Measurements from ENCODE around the gene ADD3. TPM values are rescaled to one million over a fixed set of nuclear protein-coding genes. Genes with fewer than 3 reads are reported as not detected.

ADD3 gene
- total RNA-seq, 1 experiment from 2014 or later: 59.9 TPM

DNA sequence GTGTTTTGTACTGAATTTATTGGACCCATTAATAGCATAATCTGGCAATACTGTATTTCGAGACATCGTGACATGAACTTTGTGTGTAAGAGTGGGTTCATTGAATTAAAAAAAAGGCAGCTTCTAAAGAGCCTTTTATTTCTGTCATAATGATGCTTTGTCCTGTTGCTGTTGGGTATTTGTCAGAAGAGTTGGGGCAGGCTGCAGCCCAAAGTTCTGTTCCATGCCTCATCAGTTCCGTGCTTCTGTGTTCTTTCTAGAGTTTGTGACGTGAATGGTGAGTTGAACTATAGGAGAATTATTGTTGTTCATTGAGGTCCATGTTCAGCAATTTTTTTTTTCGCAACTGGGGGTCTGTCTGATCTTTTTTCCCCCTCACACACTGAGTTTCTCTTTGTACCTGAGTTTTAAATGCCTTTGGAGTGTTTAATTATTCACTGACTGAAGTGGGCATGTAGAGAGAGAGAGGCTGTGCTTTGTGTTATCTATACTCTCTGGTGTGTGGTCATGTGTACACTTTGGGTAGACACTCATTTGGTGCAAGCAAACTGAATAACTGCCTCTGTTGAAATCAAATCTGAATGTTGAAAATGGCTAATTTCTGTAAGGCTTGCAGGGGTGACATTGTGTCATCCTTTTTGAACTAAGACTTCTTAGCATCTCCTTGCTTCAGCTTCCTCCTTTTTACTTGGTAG, 69.8 kb downstream of the ADD3 start:
- H3K27ac Mint-ChIP-seq: peak overlapping the region in 1 of 3 experiments; percentile 1; a peak in 1 of 7 replicates
- Histone ChIP-seq H4K5ac (ENCODE audit: insufficient read length, low read depth, low read length) (no peak overlapping the region), H2BK20ac (ENCODE audit: low read depth, low read length, poor library complexity, severe bottlenecking) (no peak overlapping the region), H3T11ph (ENCODE audit: low read length) (no peak overlapping the region), H3K56ac (ENCODE audit: insufficient read length, low read depth, low read length) (no peak overlapping the region), H3K23ac (ENCODE audit: insufficient read length, low read depth, low read length) (no peak overlapping the region), H4K91ac (ENCODE audit: insufficient read length, low read depth, low read length) (no peak overlapping the region), H3K18ac (ENCODE audit: insufficient read length, low read depth, low read length) (no peak overlapping the region), H3K4me2 (ENCODE audit: insufficient read depth, insufficient read length, low read length) (no peak overlapping the region), H3K4ac (ENCODE audit: low read depth, low read length) (no peak overlapping the region), H2BK12ac (ENCODE audit: insufficient read length, low read depth, low read length) (no peak overlapping the region), H2BK5ac (ENCODE audit: insufficient read length, low read length) (no peak overlapping the region), H3K9me3 (ENCODE audit: control insufficient read depth, low read depth, low read length) (no peaks in the 10 kb centered on the region), H3K27me3 (ENCODE audit: insufficient read depth, low read length) (no peaks in the 10 kb centered on the region), H3K23me2 (ENCODE audit: insufficient read length, low read depth, low read length, poor library complexity, severe bottlenecking) (no peaks in the 10 kb centered on the region), H3K79me2 (ENCODE audit: insufficient read depth, low read length) (no peaks in the 10 kb centered on the region; the same call in 1 of the 2 replicates), H2AK5ac (ENCODE audit: insufficient read length, low read length) (no peak overlapping the region), H2BK120ac (ENCODE audit: low read depth, low read length, poor library complexity, severe bottlenecking) (no peak overlapping the region), H3K9ac (ENCODE audit: extremely low read depth, insufficient read length, low read length) (no peak overlapping the region), H3K79me1 (ENCODE audit: insufficient read depth, low read depth, low read length, poor library complexity, severe bottlenecking) (no peaks in the 10 kb centered on the region), H2AFZ (ENCODE audit: low read length) (no peak overlapping the region), H4K20me1 (ENCODE audit: control insufficient read depth, insufficient read depth, insufficient read length) (no peaks in the 10 kb centered on the region), H3K14ac (ENCODE audit: insufficient read depth, low read length) (no peak overlapping the region), H3K27ac (ENCODE audit: insufficient read length, low read depth, low read length) (no peak overlapping the region), H4K8ac (replicated peaks; ENCODE audit: insufficient read length, low read depth, low read length) (no peak overlapping the region), H3K4me1 (ENCODE audit: insufficient read depth, low read length) (peaks cover 5% of the 10 kb centered on the region; the same call in 1 of the 2 replicates), H2BK15ac (ENCODE audit: low read depth, low read length) (no peak overlapping the region)
- H3K36me3 Mint-ChIP-seq (ENCODE audit: insufficient read depth in 1 of 3, low read depth in 3 of 3): no peaks in the 10 kb centered on the region
- H3K4me3 Mint-ChIP-seq: no peak overlapping the region
- WGBS (ENCODE audit: extremely low coverage, insufficient read length, low lambda C conversion rate): no CpG with 5 or more reads among the region's 5 CpGs
- no peak for DNase-seq
- H3K4me1 Mint-ChIP-seq: peaks cover 37 to 44% of the 10 kb centered on the region in 2 experiments
- no peaks in the 10 kb centered on the region for H3K27me3 Mint-ChIP-seq (ENCODE audit: low read depth)
- TF ChIP-seq, protein P1, sequence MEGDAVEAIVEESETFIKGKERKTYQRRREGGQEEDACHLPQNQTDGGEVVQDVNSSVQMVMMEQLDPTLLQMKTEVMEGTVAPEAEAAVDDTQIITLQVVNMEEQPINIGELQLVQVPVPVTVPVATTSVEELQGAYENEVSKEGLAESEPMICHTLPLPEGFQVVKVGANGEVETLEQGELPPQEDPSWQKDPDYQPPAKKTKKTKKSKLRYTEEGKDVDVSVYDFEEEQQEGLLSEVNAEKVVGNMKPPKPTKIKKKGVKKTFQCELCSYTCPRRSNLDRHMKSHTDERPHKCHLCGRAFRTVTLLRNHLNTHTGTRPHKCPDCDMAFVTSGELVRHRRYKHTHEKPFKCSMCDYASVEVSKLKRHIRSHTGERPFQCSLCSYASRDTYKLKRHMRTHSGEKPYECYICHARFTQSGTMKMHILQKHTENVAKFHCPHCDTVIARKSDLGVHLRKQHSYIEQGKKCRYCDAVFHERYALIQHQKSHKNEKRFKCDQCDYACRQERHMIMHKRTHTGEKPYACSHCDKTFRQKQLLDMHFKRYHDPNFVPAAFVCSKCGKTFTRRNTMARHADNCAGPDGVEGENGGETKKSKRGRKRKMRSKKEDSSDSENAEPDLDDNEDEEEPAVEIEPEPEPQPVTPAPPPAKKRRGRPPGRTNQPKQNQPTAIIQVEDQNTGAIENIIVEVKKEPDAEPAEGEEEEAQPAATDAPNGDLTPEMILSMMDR (conservative IDR thresholded peaks at IDR 0.05): no peak
- H3K9me3 Mint-ChIP-seq: no peaks in the 10 kb centered on the region

Measured in H9 (cell line).